HG03558 (cell line): ENCODE data around the gene MAP3K13.

Experiments
- ATAC-seq: cut with Tn5 transposase; IDR thresholded peaks from one replicate; pipeline ENCODE4 v1.9.1; 2021; ENCODE audit warnings: moderate number of reproducible peaks; ENCODE audit not compliant: unreplicated experiment; ENCODE audit errors: extremely low read depth

Gene MAP3K13

GRCh38 chr3:185498503-185499396 is 135.8 kb downstream of the MAP3K13 start, which contains the start of gene TMEM41A:
TSS of gene TMEM41A (minus strand) at chr3:185499035. CDS start at chr3:185498961, 74 bp downstream.
- peak; percentile 88 for ATAC-seq

- ATAC-seq: no peak
Observed at GRCh38 chr3:185502987-185503386, 140.1 kb downstream of the MAP3K13 start.

GRCh38 chr3:185503521-185503920 is 140.6 kb downstream of the MAP3K13 start:
- ATAC-seq: no peak

- ATAC-seq: no peak
Observed at GRCh38 chr3:185504636-185505035, 141.7 kb downstream of the MAP3K13 start.

GRCh38 chr3:185507883-185508282 is 144.9 kb downstream of the MAP3K13 start:
- ATAC-seq: no peak

- no peak for ATAC-seq
Observed at GRCh38 chr3:185508335-185508991, 145.5 kb downstream of the MAP3K13 start.

- no peak for ATAC-seq
Observed at GRCh38 chr3:185511711-185512110, 148.8 kb downstream of the MAP3K13 start.

- no peak for ATAC-seq
Observed at GRCh38 chr3:185517387-185518130, 154.6 kb downstream of the MAP3K13 start.

- ATAC-seq: no peak
Observed at GRCh38 chr3:185519021-185519420, 156.1 kb downstream of the MAP3K13 start.

- no peak for ATAC-seq
Observed at GRCh38 chr3:185521349-185522138, 158.6 kb downstream of the MAP3K13 start.

GRCh38 chr3:185526349-185526951 is 163.5 kb downstream of the MAP3K13 start:
- ATAC-seq: no peak

GRCh38 chr3:185527364-185527763 is 164.4 kb downstream of the MAP3K13 start:
- ATAC-seq: no peak

- no peak for ATAC-seq
Observed at GRCh38 chr3:185528532-185528931, 165.6 kb downstream of the MAP3K13 start.

- ATAC-seq: no peak
Observed at GRCh38 chr3:185530856-185531255, 167.9 kb downstream of the MAP3K13 start.

GRCh38 chr3:185532901-185533300 is 170.0 kb downstream of the MAP3K13 start:
- ATAC-seq: no peak

GRCh38 chr3:185534511-185534910 is 171.6 kb downstream of the MAP3K13 start:
- ATAC-seq: no peak

- peak; percentile 97 for ATAC-seq
Observed at GRCh38 chr3:185537369-185537970, 174.5 kb downstream of the MAP3K13 start.
